ENCODE data around the gene CLCN2.
"Not testable (repeated sequence)": the region's sequence is repeated elsewhere in the genome, so short reads cannot be mapped to it uniquely, and the experiment has no call there.

Gene CLCN2

DNA sequence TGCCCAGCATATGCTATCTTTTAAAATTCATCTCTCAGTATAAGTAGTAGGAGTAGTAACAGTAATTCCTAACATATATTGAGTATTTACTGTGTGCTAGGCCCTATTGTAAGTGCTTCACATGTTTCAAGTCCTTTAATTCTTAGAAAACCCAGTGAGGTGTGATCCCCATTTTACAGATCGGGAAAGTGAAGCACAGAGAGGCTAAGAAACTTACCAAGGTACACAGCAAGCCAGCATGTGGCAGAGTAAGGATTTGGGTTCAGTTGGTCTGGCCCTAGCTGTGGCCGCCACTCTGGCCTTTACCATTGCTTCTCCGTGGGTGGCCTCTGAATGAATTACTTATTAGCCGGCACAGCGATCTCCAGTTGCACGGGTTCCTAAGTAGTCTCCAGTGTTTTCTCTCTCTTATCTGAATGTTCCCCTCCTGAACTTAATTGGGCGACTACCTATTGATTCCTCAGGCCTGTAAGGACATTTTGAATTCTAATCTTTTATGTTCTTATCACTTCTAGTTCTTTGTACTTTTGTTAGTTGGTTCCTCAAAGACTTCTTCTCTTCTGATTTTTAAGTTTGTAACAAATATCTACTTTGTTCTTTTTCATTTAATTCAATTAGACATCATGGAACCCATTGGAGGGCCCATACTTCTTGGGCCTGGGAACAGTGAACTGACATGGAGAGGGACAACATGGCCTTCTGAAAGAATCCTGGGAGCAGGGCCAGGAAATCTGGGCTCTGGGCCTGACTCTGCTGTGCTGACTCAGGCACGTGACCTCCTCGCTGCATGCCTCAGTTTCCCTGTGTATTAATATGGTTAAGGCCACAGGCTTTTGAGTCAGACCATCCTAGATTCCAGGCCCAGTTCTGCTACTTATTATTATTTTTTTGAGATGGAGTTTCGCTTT is 11.6 kb downstream of the CLCN2 start:
- Mint-ChIP-seq H3K36me3 (peaks cover 19 to 30% of the 10 kb centered on the region in 2 donors), H3K4me3 (no peak overlapping the region), H3K27me3 (no peaks in the 10 kb centered on the region), H3K27ac (no peak overlapping the region), H3K4me1 (peaks cover 0 to 4% of the 10 kb centered on the region in 2 donors), H3K9me3 (no peaks in the 10 kb centered on the region)
- ATAC-seq (replicated peaks) (no peak), DNase-seq (no peak)

DNA sequence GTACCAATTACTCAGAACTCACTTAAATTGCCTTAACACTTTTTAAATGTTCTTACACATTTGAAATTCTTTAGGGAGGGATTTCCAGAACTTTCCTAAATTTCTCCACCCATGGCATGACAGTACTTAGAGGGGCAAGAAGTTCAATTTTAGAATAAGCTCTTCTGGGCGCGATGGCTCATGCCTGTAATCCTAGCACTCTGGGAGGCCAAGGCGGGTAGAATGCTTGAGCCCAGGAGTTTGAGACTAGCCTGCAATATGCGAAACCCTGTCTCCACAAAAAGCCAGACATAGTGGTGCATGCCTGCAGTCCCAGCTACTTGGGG is 13.4 kb downstream of the CLCN2 start:
- ATAC-seq (replicated peaks) = no peak
- DNase-seq = no peak
- Mint-ChIP-seq H3K27me3 (no peaks in the 10 kb centered on the region), H3K4me1 (peaks cover 0 to 4% of the 10 kb centered on the region in 2 donors), H3K27ac (no peak overlapping the region), H3K36me3 (peaks cover 20 to 33% of the 10 kb centered on the region in 2 donors), H3K9me3 (no peaks in the 10 kb centered on the region), H3K4me3 (no peak overlapping the region)

DNA sequence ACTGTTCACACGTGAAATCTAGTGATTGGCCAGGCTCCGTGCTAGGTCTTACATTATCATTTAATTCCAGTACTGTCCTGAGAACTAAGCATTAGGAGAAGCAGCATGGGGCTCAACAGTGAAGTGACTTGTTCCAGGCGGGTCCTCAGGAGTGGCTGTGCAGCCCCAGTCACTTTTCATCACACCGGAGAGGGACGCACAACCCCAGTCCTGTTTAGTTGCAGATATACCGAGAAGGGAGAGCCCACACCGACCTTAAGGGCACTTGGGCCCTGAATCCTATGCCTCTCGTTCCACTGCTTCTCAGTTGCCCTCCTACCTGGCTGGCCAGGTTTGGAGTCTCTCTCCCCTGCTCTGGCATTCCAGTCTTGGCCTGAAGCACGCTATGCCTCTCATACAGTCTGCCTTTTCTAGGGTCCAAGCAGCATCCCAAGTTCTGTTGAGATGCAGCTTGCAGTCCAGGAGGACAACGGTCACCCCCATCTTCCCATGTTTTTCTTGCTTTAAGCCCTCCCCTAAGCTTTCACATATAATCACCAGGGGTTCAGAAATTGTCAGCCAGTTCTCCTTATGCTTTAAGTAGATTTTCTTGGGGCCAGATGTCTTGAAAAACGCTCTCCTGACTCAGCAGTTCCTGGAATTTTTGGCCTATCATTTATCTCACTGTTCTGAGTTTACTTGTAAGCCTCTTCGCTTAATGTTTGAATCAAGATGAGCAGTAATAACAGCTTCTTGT is 13.9 kb downstream of the CLCN2 start:
- H3K27ac Mint-ChIP-seq = no peak overlapping the region
- peaks cover 0 to 4% of the 10 kb centered on the region in 2 donors for H3K4me1 Mint-ChIP-seq
- no peaks in the 10 kb centered on the region for H3K27me3 Mint-ChIP-seq
- no peak overlapping the region for H3K4me3 Mint-ChIP-seq
- no peak for ATAC-seq (replicated peaks)
- DNase-seq = no peak
- H3K9me3 Mint-ChIP-seq = no peaks in the 10 kb centered on the region
- peaks cover 21 to 34% of the 10 kb centered on the region in 2 donors for H3K36me3 Mint-ChIP-seq

DNA sequence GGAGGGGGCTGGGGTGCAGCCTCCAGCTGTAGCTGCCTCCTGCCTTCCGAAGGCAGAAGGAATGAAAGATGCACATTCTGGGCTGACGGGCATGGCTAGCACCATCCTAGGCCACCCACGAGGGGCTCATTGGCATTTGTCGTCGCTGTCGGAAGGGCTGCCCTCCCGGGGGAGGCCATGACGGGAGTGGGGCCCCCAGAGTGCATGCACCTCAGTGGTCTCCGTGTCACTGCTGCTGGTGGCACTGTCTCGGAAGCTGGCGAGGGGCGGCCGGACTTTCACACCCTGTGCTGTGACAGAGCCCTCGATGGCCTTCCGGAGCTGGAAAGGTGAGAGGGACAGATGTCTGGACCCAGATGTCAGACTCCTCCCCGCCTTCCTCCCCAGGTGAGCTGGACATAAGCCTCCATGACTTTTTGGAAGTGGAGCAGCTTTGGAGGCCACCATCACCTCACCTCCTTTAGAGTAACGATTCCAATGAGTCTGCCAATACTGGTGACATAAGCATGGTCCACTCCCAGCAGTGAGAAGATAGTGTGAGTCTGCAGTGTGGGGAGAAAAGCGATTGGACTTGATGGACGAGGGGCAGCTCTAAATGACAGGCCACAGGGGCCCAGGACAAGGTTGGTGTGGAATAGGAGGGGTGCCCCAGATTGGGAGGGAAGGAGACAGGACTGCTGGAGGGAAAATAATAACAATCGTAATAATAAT is 14.8 kb downstream of the CLCN2 start:
- Mint-ChIP-seq H3K9me3 (no peaks in the 10 kb centered on the region), H3K27ac (no peak overlapping the region), H3K27me3 (no peaks in the 10 kb centered on the region), H3K4me1 (peaks cover 0 to 4% of the 10 kb centered on the region in 2 donors), H3K36me3 (peaks cover 19 to 30% of the 10 kb centered on the region in 2 donors), H3K4me3 (no peak overlapping the region)
- no peak for DNase-seq
- no peak for ATAC-seq (replicated peaks)

DNA sequence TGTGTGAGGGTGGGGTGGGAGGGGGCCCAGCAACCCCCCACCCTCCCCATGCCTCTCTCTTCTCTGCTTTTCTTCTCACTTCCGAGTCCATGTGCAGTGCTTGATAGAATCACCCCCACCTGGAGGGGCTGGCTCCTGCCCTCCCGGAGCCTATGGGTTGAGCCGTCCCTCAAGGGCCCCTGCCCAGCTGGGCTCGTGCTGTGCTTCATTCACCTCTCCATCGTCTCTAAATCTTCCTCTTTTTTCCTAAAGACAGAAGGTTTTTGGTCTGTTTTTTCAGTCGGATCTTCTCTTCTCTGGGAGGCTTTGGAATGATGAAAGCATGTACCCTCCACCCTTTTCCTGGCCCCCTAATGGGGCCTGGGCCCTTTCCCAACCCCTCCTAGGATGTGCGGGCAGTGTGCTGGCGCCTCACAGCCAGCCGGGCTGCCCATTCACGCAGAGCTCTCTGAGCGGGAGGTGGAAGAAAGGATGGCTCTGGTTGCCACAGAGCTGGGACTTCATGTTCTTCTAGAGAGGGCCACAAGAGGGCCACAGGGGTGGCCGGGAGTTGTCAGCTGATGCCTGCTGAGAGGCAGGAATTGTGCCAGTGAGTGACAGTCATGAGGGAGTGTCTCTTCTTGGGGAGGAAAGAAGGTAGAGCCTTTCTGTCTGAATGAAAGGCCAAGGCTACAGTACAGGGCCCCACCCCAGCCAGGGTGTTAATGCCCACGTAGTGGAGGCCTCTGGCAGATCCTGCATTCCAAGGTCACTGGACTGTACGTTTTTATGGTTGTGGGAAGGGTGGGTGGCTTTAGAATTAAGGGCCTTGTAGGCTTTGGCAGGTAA is 15.9 kb downstream of the CLCN2 start:
- no peaks in the 10 kb centered on the region for H3K9me3 Mint-ChIP-seq
- no peak for DNase-seq
- peaks cover 4 to 6% of the 10 kb centered on the region in 2 donors for H3K4me1 Mint-ChIP-seq
- H3K27me3 Mint-ChIP-seq = no peaks in the 10 kb centered on the region
- peak; percentile 83 to 85 for ATAC-seq (replicated peaks)
- peaks cover 22 to 29% of the 10 kb centered on the region in 2 donors for H3K36me3 Mint-ChIP-seq
- H3K4me3 Mint-ChIP-seq = no peak overlapping the region
- H3K27ac Mint-ChIP-seq = no peak overlapping the region

DNA sequence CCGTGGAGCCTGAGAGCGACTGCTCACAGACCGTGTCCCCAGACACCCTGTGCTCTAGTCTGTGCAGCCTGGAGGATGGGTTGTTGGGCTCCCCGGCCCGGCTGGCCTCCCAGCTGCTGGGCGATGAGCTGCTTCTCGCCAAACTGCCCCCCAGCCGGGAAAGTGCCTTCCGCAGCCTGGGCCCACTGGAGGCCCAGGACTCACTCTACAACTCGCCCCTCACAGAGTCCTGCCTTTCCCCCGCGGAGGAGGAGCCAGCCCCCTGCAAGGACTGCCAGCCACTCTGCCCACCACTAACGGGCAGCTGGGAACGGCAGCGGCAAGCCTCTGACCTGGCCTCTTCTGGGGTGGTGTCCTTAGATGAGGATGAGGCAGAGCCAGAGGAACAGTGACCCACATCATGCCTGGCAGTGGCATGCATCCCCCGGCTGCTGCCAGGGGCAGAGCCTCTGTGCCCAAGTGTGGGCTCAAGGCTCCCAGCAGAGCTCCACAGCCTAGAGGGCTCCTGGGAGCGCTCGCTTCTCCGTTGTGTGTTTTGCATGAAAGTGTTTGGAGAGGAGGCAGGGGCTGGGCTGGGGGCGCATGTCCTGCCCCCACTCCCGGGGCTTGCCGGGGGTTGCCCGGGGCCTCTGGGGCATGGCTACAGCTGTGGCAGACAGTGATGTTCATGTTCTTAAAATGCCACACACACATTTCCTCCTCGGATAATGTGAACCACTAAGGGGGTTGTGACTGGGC is 16.7 kb downstream of the CLCN2 start:
- ATAC-seq (replicated peaks) = no peak

DNA sequence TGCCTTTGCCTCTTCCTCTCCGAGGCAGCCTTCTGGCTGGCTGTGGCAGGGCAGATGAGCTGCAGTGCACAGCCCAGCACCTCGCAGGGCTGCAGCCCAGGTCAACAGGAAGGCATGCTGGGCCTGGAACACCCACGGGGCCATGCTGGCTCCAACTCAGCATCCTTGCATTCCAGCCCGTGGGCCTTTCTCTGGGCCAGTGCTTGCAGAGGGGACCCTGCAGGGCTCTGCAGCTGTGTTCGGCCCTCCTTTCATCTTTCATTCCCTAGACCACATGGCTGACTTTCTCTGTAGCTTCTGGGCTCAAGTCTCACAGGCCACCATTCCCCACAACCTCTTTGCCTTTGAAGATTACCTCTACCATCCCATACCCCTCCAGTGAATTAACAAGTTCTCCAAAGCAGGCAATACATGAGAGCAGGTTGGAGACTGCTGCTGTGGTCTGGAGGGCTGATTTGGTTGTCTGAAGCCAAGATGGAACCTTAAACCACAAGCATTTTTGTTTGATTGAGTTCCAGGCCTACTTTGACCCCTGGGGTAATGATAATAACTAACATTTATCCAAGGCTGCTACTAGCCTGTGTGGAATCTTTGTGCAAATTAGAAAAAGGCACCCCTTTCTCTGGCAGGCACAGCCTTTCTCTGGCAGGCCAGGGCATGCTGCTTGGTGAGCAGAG is 18.1 kb downstream of the CLCN2 start:
- no peak overlapping the region for H3K4me3 Mint-ChIP-seq
- H3K27ac Mint-ChIP-seq = no peak overlapping the region
- H3K4me1 Mint-ChIP-seq = peaks cover 12 to 13% of the 10 kb centered on the region in 2 donors
- ATAC-seq (replicated peaks) (no peak), DNase-seq (no peak)
- no peaks in the 10 kb centered on the region for H3K9me3 Mint-ChIP-seq
- H3K36me3 Mint-ChIP-seq = peaks cover 24 to 37% of the 10 kb centered on the region in 2 donors
- no peaks in the 10 kb centered on the region for H3K27me3 Mint-ChIP-seq

More for the DNA sequence above, 16.7 kb downstream of the CLCN2 start:
- Mint-ChIP-seq H3K4me3 (no peak overlapping the region), H3K36me3 (peaks cover 22 to 31% of the 10 kb centered on the region in 2 donors), H3K4me1 (peaks cover 4 to 7% of the 10 kb centered on the region in 2 donors), H3K27me3 (no peaks in the 10 kb centered on the region), H3K9me3 (no peaks in the 10 kb centered on the region), H3K27ac (no peak overlapping the region)
- no peak for DNase-seq

DNA sequence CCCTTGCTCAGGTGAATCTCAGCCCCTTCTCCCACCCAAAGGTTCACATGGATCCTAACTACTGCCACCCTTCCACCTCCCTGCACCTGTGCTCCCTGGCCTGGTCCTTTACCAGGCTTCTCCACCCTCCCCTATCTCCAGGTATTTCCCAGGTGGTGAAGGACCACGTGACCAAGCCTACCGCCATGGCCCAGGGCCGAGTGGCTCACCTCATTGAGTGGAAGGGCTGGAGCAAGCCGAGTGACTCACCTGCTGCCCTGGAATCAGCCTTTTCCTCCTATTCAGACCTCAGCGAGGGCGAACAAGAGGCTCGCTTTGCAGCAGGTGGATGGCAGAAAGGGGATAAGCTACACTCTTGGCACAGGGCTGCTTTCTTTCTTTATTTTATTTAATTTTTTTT is 19.5 kb downstream of the CLCN2 start:
- H3K9me3 Mint-ChIP-seq = no peaks in the 10 kb centered on the region
- no peak for ATAC-seq (replicated peaks)
- no peak overlapping the region for H3K4me3 Mint-ChIP-seq
- peak overlapping the region; percentile 51 for H3K27ac Mint-ChIP-seq
- H3K36me3 Mint-ChIP-seq = peaks cover 30 to 47% of the 10 kb centered on the region in 2 donors
- no peaks in the 10 kb centered on the region for H3K27me3 Mint-ChIP-seq
- H3K4me1 Mint-ChIP-seq = peaks cover 19 to 27% of the 10 kb centered on the region in 2 donors
- DNase-seq = no peak

DNA sequence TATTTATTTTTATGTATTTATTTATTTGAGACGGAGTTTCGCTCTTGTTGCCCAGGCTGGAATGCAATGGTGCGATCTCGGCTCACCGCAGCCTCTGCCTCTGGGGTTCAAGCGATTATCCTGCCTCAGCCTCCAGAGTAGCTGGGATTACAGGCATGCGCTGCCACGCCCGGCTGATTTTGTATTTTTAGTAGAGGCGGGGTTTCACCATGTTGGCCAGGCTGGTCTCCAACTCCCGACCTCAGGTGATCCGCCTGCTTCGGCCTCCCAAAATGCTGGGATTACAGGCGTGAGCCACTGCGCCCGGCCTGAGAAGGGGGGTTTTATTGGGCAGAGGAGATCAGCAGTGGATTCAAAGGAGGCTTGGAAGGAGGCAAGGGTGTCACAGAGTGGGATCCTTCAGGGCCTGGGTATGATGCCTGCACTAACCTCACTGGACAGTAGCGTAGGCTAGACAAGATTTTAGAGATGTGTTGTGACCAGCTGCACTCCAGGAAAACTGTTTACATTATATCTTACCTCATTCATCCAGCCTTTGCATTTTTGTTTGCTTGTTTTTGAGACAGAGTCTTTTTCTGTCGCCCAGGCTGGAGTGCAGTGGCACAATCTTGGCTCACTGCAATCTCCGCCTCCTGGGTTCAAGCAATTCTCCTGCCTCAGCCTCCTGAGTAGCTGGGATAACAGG is 21.8 kb downstream of the CLCN2 start:
- Mint-ChIP-seq H3K4me1 (peaks cover 26 to 39% of the 10 kb centered on the region in 2 donors), H3K36me3 (peaks cover 25 to 42% of the 10 kb centered on the region in 2 donors)
- ATAC-seq (replicated peaks); DNase-seq; H3K9me3 Mint-ChIP-seq; H3K27ac Mint-ChIP-seq; H3K4me3 Mint-ChIP-seq; H3K27me3 Mint-ChIP-seq: not testable (repeated sequence)

DNA sequence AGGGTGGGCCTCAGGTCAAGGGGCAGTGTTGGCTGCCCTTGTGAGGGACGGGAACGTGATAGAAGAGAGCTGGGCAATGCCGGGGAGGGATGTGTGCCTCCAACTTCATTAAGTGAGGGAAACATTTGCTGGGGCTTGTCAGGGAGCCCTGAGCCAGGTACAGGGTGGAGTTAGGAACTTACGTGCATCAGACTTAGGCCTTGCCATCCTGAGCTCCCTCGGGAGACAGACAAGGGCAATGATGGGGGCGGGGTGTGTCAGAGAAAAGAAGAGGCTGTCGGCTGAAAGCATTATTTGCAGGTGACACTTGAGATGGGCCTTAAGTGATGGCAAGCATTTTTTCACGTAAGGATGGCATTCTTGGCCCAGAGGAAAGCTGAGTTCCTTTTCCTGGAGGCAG is 22.4 kb downstream of the CLCN2 start:
- H3K36me3 Mint-ChIP-seq = peaks cover 28 to 44% of the 10 kb centered on the region in 2 donors
- H3K27me3 Mint-ChIP-seq = no peaks in the 10 kb centered on the region
- no peaks in the 10 kb centered on the region for H3K9me3 Mint-ChIP-seq
- peak overlapping the region in 1 of 2 donors; percentile 36 for H3K4me3 Mint-ChIP-seq
- no peak for ATAC-seq (replicated peaks)
- no peak for DNase-seq
- H3K4me1 Mint-ChIP-seq = peaks cover 29 to 43% of the 10 kb centered on the region in 2 donors
- H3K27ac Mint-ChIP-seq = peak overlapping the region; percentile 75

DNA sequence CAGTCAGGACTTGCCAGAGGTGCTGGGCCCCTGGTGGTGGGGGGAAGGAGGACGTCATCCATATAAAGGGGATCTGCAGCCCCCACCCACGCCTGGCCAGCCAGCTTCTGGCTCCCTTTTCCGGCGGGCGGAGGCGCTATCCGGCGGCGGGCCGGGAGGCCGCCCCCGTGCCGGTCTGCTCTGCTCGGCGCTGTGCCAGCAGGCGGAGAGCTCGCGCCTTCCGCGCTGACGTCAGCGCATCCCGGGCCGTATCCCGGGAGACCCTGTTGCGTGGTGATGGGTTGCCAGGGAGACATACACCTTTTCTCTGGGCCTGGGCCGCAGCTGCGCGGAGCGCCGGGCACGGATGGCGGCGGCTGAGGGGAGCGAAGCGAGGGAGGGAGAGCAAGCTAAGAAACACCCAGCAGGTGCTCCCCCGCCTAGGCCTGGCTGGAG is 22.9 kb downstream of the CLCN2 start:
- Mint-ChIP-seq H3K4me3 (peak overlapping the region in 1 of 2 donors; percentile 36), H3K9me3 (no peaks in the 10 kb centered on the region), H3K36me3 (peaks cover 31 to 48% of the 10 kb centered on the region in 2 donors), H3K27ac (peak overlapping the region; percentile 75), H3K27me3 (no peaks in the 10 kb centered on the region), H3K4me1 (peaks cover 33 to 48% of the 10 kb centered on the region in 2 donors)
- no peak for DNase-seq
- no peak for ATAC-seq (replicated peaks)

DNA sequence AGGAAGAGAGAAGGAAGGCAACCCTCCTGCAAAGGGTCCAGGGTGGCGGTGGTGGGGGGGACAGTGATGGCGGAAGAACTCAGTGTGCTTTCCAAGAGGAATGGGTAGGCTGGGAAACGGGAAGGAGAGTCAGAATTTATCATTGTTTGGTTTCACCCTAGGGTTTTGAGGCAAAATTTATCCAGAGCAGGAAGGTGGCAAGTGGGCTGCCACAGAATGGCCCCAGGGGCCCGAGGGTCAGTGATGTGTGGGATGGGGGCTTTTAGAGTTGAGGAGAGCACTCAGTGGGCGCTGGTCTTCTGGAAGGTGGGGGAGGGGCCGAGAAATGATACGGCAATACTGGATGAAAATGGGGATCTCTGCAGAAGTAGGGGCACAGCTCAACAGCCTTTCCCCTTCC is 23.4 kb downstream of the CLCN2 start:
- no peaks in the 10 kb centered on the region for H3K27me3 Mint-ChIP-seq
- H3K9me3 Mint-ChIP-seq = no peaks in the 10 kb centered on the region
- H3K4me3 Mint-ChIP-seq = peak overlapping the region in 1 of 2 donors; percentile 18
- no peak for DNase-seq
- ATAC-seq (replicated peaks) = no peak
- H3K4me1 Mint-ChIP-seq = peaks cover 37 to 54% of the 10 kb centered on the region in 2 donors
- peaks cover 32 to 48% of the 10 kb centered on the region in 2 donors for H3K36me3 Mint-ChIP-seq
- no peak overlapping the region for H3K27ac Mint-ChIP-seq
